K562 (cell line): ENCODE results near the gene DOCK4. TPM values are rescaled to one million over a fixed set of nuclear protein-coding genes. Genes with fewer than 3 reads are reported as not detected.

Source experiments
- ATAC-seq: fragments of 200-7000 bp; cut with Tn5 transposase; 3 replicates; pipeline ENCODE4 v1.9.1; 2020; ENCODE audit warnings: moderate library complexity
- BruUV-seq: library from RNA; stranded (reverse); fragments of 400-500 nt; replicated peaks from 2 replicates; lab custom pipeline; 2021; lab: Mats Ljungman, UMichigan
- CTCF ChIA-PET: fragments of 300-600 bp; formaldehyde crosslinking; extraction: SDS; loops from one replicate; lab custom pipeline; 2021; ENCODE audit warnings: low intra/inter-chr PET ratio; lab: Yijun Ruan, JAX
- POLR2A ChIA-PET: fragments of 300-600, 350-650 bp; sonication (Branson Sonifier 250); formaldehyde crosslinking; extraction: SDS; loops from one replicate; lab custom pipeline; 2021; ENCODE audit warnings: antibody characterized with exemption, inconsistent platforms; lab: Yijun Ruan, JAX
- DNase-seq, 4 experiments: peaks; one replicate each; pipeline versions ENCODE4 v3.0.0 to v3.0.0-alpha.2; 2011 to 2018; ENCODE audit warnings: low spot score in 3 of 4, mixed read lengths in 3 of 4; ENCODE audit errors: extremely low read depth in 1 of 4
- FAIRE-seq: peaks from 2 replicates; lab custom pipeline; 2011; peaks lifted over from hg19 to GRCh38; lab: Jason Lieb, UNC
- H2AFZ ChIP-seq: 2 replicates; pipeline ENCODE4 v1.6.0; 2011; ENCODE audit warnings: low read depth, low read length, control low read depth, inconsistent platforms
- H3K27ac ChIP-seq: fragments of 200-600 bp; 3 replicates; pipeline ENCODE4 v1.8.0; 2011; ENCODE audit warnings: low read depth, mild to moderate bottlenecking, control low read depth, inconsistent platforms, low read length, moderate library complexity, mixed read lengths; ENCODE audit errors: extremely low read depth
- H3K27me3 ChIP-seq, 2 experiments: fragments of 300-600 bp in 1 of 2; 2 replicates in 1 of 2; 3 replicates in 1 of 2; pipeline versions ENCODE4 v1.6.0 to v1.8.0; 2011; ENCODE audit warnings: inconsistent platforms in 2 of 2, low read length in 2 of 2, mild to moderate bottlenecking in 1 of 2, mixed read lengths in 1 of 2, moderate library complexity in 1 of 2; ENCODE audit not compliant: control insufficient read depth in 2 of 2, insufficient read depth in 2 of 2
- H3K36me3 ChIP-seq: fragments of 300-600 bp; 3 replicates; pipeline ENCODE4 v1.8.0; 2011; ENCODE audit warnings: mild to moderate bottlenecking, low read length, inconsistent platforms; ENCODE audit not compliant: control insufficient read depth, insufficient read depth
- H3K4me1 ChIP-seq, 2 experiments: fragments of 200-600 bp in 1 of 2; replicated peaks in 1 of 2; 2 replicates in 1 of 2; 3 replicates in 1 of 2; pipeline versions ENCODE4 v1.5.1 to v1.8.0; 2011; ENCODE audit warnings: inconsistent platforms in 2 of 2, low read length in 2 of 2, mild to moderate bottlenecking in 1 of 2, mixed read lengths in 1 of 2, moderate library complexity in 1 of 2; ENCODE audit not compliant: control insufficient read depth in 2 of 2, insufficient read depth in 2 of 2
- H3K4me2 ChIP-seq: 2 replicates; pipeline ENCODE4 v1.6.1; 2011; ENCODE audit warnings: low read length, control low read depth, inconsistent platforms, mixed read lengths; ENCODE audit not compliant: insufficient read depth
- H3K4me3 ChIP-seq: fragments of 200-600 bp; sonication (generic), shearing (Covaris generic); 2 replicates; pipeline ENCODE4 v1.5.1; 2016; ENCODE audit warnings: control low read depth, inconsistent platforms
- H3K79me2 ChIP-seq: fragments of 200-600 bp; 3 replicates; pipeline ENCODE4 v1.8.0; 2011; ENCODE audit warnings: low read length, inconsistent platforms; ENCODE audit not compliant: control insufficient read depth, insufficient read depth
- H3K9ac ChIP-seq, 2 experiments: 2 replicates each; pipeline versions ENCODE4 v1.6.0 to v1.6.1; 2011; ENCODE audit warnings: low read depth in 2 of 2, low read length in 2 of 2, control low read depth in 1 of 2, inconsistent platforms in 1 of 2, mild to moderate bottlenecking in 1 of 2, mixed read lengths in 1 of 2; ENCODE audit not compliant: insufficient read depth in 1 of 2
- H3K9me1 ChIP-seq: one replicate; pipeline ENCODE4 v1.6.0; 2011; ENCODE audit warnings: inconsistent platforms, mild to moderate bottlenecking, low read length, moderate library complexity; ENCODE audit not compliant: control insufficient read depth, insufficient read depth
- H3K9me3 ChIP-seq: replicated peaks from 2 replicates; pipeline ENCODE4 v1.5.1; 2011; ENCODE audit warnings: low read depth, low read length, inconsistent platforms; ENCODE audit not compliant: control insufficient read depth, insufficient read depth
- H4K20me1 ChIP-seq: replicated peaks from 2 replicates; pipeline ENCODE4 v1.6.1; 2011; ENCODE audit warnings: low read length, inconsistent platforms, mixed read lengths; ENCODE audit not compliant: control insufficient read depth, insufficient read depth
- CEBPG ChIP-seq, 3 experiments: fragments of 200-800 bp in 1 of 3; sonication (Bioruptor generic) in 1 of 3; sonication (generic) in 1 of 3; formaldehyde crosslinking in 1 of 3; IDR thresholded peaks in 2 of 3; conservative IDR thresholded peaks in 1 of 3; 2 replicates each; pipeline versions ENCODE4 v1.6.1 to v1.8.0; 2016 to 2022; ENCODE audit warnings: missing compliant biosample characterization in 2 of 3, missing genetic modification characterization in 2 of 3, mild to moderate bottlenecking in 1 of 3, missing genetic modification reagents in 1 of 3
- ILF3 ChIP-seq: fragments of 450-650 bp; IDR thresholded peaks from 2 replicates; pipeline ENCODE4 v1.6.1; 2018; ENCODE audit warnings: antibody characterized with exemption, mild to moderate bottlenecking, moderate library complexity, borderline replicate concordance
- MCM2 ChIP-seq: fragments of 450-650 bp; IDR thresholded peaks from 2 replicates; pipeline ENCODE4 v1.6.1; 2017; ENCODE audit warnings: low read depth, mild to moderate bottlenecking
- PREB ChIP-seq: sonication (generic); formaldehyde crosslinking; IDR thresholded peaks from 2 replicates; pipeline ENCODE4 v1.8.1; 2023; ENCODE audit warnings: mild to moderate bottlenecking, missing genetic modification reagents
- ZNF316 ChIP-seq: fragments of 450-650 bp; IDR thresholded peaks from 2 replicates; pipeline ENCODE4 v1.6.1; 2016
- in situ Hi-C: fragments of 300-500 bp; cut with MboI; formaldehyde crosslinking; loops from 4 replicates; pipeline ENCODE4 v1.15.0; 2018; ENCODE audit warnings: inconsistent platforms, mixed read lengths
- intact Hi-C: fragments of 100-400 bp; cut with micrococcal nuclease; formaldehyde crosslinking; loops from 2 replicates; pipeline ENCODE4 v1.14.2; 2022
- polyA plus RNA-seq, 8 experiments: library from polyadenylated mRNA; depleted of rRNA in 4 of 8; stranded (reverse) in 5 of 8; unstranded in 3 of 8; fragments of >200 nt; fragmentation: Nextera tagmentation in 2 of 8; fragmentation: Illumina TruSeq in 1 of 8; extraction: Ambion mirVana in 2 of 8; extraction: Trizol in 1 of 8; gene quantifications; 2 replicates each; pipeline versions ENCODE4 v1.2.1 to v1.2.3, GENCODE V29; 2011 to 2014; ENCODE audit warnings: inconsistent platforms in 1 of 8, missing spikeins in 1 of 8
- total RNA-seq, 7 experiments: library from RNA; depleted of rRNA in 6 of 7; stranded (reverse); fragments of >200 nt in 6 of 7; fragmentation: Illumina TruSeq in 2 of 7; extraction: Trizol in 2 of 7; gene quantifications; 2 replicates each; pipeline versions ENCODE4 v1.2.1 to v1.2.3, GENCODE V29; 2011 to 2021; ENCODE audit warnings: low replicate concordance in 1 of 7
- TF ChIP-seq, protein P1 (sequence below): sonication (generic); formaldehyde crosslinking; IDR thresholded peaks from 2 replicates; pipeline ENCODE4 v1.8.1; 2023; ENCODE audit warnings: mild to moderate bottlenecking, missing genetic modification reagents
- TF ChIP-seq, protein P2 (sequence below): fragments of 450-650 bp; IDR thresholded peaks from 2 replicates; pipeline ENCODE4 v1.6.1; 2017; ENCODE audit warnings: mild to moderate bottlenecking, moderate library complexity

DOCK4 gene
- total and polyA plus RNA-seq, 9 of the 15 experiments (the other 6 are each of a cell fraction or from before 2014, with no cell fraction given), result 0.42 to 5.7 (median 2.3) TPM

DNA sequence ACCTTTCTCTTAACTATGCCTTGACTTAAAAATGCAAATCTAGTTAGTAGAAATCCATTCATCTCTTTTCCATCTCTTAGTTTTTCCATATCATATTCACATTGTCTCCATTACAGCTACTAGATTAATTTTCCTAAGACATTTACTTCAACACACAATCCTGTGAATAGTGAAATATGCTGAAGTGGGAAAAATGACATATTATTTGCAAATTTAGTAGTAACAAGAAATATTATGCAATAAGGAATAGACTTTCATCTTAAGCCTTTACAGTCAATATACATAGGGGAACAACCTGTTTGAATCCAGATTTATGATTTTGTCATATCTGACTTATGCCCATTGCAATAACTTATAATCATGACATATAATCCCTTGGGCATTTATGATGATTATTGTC lies 366.9 kb downstream of the DOCK4 start:
- POLR2A ChIA-PET, result no interaction called here
- Histone ChIP-seq H3K79me2 (no peaks in the 10 kb centered on the region), H3K27me3 (0 out of 5 replicates have a peak, but pooled peaks cover 0 to 4% of the 10 kb centered on the region in 2 experiments), H3K27ac (no peak overlapping the region), H3K9me1 (no peaks in the 10 kb centered on the region), H3K9me3 (no peaks in the 10 kb centered on the region), H3K4me3 (no peak overlapping the region), H3K36me3 (no peaks in the 10 kb centered on the region), H3K4me2 (no peak overlapping the region), H3K9ac (no peak overlapping the region), H2AFZ (no peak overlapping the region), H3K4me1 (no peaks in the 10 kb centered on the region), H4K20me1 (no peaks in the 10 kb centered on the region)
- no peak for TF ChIP-seq PREB (CRISPR knock-in tag)
- TF ChIP-seq ILF3, result no peak
- TF ChIP-seq, protein P1, sequence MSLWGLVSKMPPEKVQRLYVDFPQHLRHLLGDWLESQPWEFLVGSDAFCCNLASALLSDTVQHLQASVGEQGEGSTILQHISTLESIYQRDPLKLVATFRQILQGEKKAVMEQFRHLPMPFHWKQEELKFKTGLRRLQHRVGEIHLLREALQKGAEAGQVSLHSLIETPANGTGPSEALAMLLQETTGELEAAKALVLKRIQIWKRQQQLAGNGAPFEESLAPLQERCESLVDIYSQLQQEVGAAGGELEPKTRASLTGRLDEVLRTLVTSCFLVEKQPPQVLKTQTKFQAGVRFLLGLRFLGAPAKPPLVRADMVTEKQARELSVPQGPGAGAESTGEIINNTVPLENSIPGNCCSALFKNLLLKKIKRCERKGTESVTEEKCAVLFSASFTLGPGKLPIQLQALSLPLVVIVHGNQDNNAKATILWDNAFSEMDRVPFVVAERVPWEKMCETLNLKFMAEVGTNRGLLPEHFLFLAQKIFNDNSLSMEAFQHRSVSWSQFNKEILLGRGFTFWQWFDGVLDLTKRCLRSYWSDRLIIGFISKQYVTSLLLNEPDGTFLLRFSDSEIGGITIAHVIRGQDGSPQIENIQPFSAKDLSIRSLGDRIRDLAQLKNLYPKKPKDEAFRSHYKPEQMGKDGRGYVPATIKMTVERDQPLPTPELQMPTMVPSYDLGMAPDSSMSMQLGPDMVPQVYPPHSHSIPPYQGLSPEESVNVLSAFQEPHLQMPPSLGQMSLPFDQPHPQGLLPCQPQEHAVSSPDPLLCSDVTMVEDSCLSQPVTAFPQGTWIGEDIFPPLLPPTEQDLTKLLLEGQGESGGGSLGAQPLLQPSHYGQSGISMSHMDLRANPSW, result no peak
- TF ChIP-seq, protein P2, sequence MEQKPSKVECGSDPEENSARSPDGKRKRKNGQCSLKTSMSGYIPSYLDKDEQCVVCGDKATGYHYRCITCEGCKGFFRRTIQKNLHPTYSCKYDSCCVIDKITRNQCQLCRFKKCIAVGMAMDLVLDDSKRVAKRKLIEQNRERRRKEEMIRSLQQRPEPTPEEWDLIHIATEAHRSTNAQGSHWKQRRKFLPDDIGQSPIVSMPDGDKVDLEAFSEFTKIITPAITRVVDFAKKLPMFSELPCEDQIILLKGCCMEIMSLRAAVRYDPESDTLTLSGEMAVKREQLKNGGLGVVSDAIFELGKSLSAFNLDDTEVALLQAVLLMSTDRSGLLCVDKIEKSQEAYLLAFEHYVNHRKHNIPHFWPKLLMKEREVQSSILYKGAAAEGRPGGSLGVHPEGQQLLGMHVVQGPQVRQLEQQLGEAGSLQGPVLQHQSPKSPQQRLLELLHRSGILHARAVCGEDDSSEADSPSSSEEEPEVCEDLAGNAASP, result no peak
- TF ChIP-seq CEBPG (CRISPR knock-in tag; IDR thresholded peaks at IDR 0.05), result no peak
- peak in 1 of 2 experiments; percentile 65; a peak in 1 of 4 replicates for TF ChIP-seq CEBPG (tag; conservative IDR thresholded peaks at IDR 0.05 in 1 of 2, IDR thresholded peaks at IDR 0.05 in 1 of 2)
- TF ChIP-seq ZNF316, result peak; percentile 66
- no peak for TF ChIP-seq MCM2
- in situ Hi-C loops (no loop called here), intact Hi-C loops (no loop called here)
- ATAC-seq (no peak), FAIRE-seq (no peak), DNase-seq (no peak)
- no TSS peak for BruUV-seq
- CTCF ChIA-PET, result no interaction called here
